ENCODE results near the gene UBP1. TPM values are rescaled to one million over a fixed set of nuclear protein-coding genes. Genes with fewer than 3 reads are reported as not detected.

The UBP1 gene
- total and polyA plus RNA-seq, 12 donors, result 23.7 to 74.5 (median 44.3) TPM

GRCh38 chr3:33380653-33381052 lies 59.6 kb downstream of the UBP1 start:
- Histone ChIP-seq H3K4me1 (replicated peaks in 1 of 2) (peaks cover 0 to 5% of the 10 kb centered on the region in 2 donors), H3K36me3 (replicated peaks in 1 of 2) (peaks cover 0 to 8% of the 10 kb centered on the region in 2 donors), H3K9me3 (replicated peaks in 1 of 3) (no peaks in the 10 kb centered on the region), H3K4me3 (no peak overlapping the region), H3K27ac (no peak overlapping the region), H3K27me3 (no peaks in the 10 kb centered on the region)
- WGBS, 4 donors, result 85 to 95% (median 90%) methylated on average over 3 of the region's 3 CpGs
- TF ChIP-seq CTCF (IDR thresholded peaks at IDR 0.05) (no peak), POLR2A (IDR thresholded peaks at IDR 0.05) (no peak)
- no peak for DNase-seq
- intact Hi-C loops (cut with DNase I), result no loop called here

GRCh38 chr3:33377931-33378330 lies 62.3 kb downstream of the UBP1 start:
- H3K36me3 ChIP-seq (replicated peaks in 1 of 2), result no peaks in the 10 kb centered on the region
- H3K4me1 ChIP-seq (replicated peaks in 1 of 2), result no peaks in the 10 kb centered on the region
- TF ChIP-seq POLR2A (IDR thresholded peaks at IDR 0.05) (no peak), CTCF (IDR thresholded peaks at IDR 0.05) (no peak)
- no peak overlapping the region for H3K27ac ChIP-seq
- H3K4me3 ChIP-seq, result no peak overlapping the region
- intact Hi-C loops (cut with DNase I), result loop anchor here in 1 of 2 donors (5.0 kb wide), 1 partner anchor 251 kb away; no protein-coding TSS in a partner anchor
- WGBS, 4 donors, result 75 to 93% (median 87%) methylated on average over 2 to 3 of the region's 3 CpGs
- no peaks in the 10 kb centered on the region for H3K27me3 ChIP-seq
- no peaks in the 10 kb centered on the region for H3K9me3 ChIP-seq (replicated peaks in 1 of 3)
- DNase-seq, result peak in 1 of 7 donors; percentile 19

- Histone ChIP-seq H3K9me3 (replicated peaks in 1 of 3) (no peaks in the 10 kb centered on the region), H3K36me3 (replicated peaks in 1 of 2) (no peaks in the 10 kb centered on the region), H3K4me1 (replicated peaks in 1 of 2) (no peaks in the 10 kb centered on the region), H3K27me3 (no peaks in the 10 kb centered on the region), H3K4me3 (no peak overlapping the region), H3K27ac (no peak overlapping the region)
- DNase-seq, result no peak
- WGBS, 4 donors, result 88 to 93% (median 89%) methylated on average over 3 of the region's 3 CpGs
- intact Hi-C loops (cut with DNase I), result loop anchor here in 1 of 2 donors (5.0 kb wide), 1 partner anchor 250 kb away; no protein-coding TSS in a partner anchor
- no peak for TF ChIP-seq CTCF (IDR thresholded peaks at IDR 0.05)
- no peak for TF ChIP-seq POLR2A (IDR thresholded peaks at IDR 0.05)
Measured at GRCh38 chr3:33377489-33377888, 62.7 kb downstream of the UBP1 start.

GRCh38 chr3:33373082-33373437 lies 67.1 kb downstream of the UBP1 start:
- Histone ChIP-seq H3K27ac (no peak overlapping the region), H3K27me3 (no peaks in the 10 kb centered on the region), H3K4me3 (peak overlapping the region in 1 of 4 donors; percentile 33), H3K9me3 (replicated peaks in 1 of 3) (no peaks in the 10 kb centered on the region), H3K36me3 (replicated peaks in 1 of 2) (no peaks in the 10 kb centered on the region), H3K4me1 (replicated peaks in 1 of 2) (no peaks in the 10 kb centered on the region)
- TF ChIP-seq POLR2A (IDR thresholded peaks at IDR 0.05), result no peak
- TF ChIP-seq CTCF (IDR thresholded peaks at IDR 0.05), result no peak
- WGBS, 4 donors, result 45 to 57% (median 53%) methylated on average over 6 of the region's 6 CpGs
- no peak for DNase-seq
- intact Hi-C loops (cut with DNase I), result loop anchor here in 1 of 2 donors (5.0 kb wide), 2 partner anchors 241 to 426 kb away; no protein-coding TSS in a partner anchor
